Upper lobe of left lung (tissue), 6 donors: Measurements from ENCODE around the gene NCLN. TPM values are rescaled to one million over a fixed set of nuclear protein-coding genes. Genes with fewer than 3 reads are reported as not detected.

ENCODE experiments used
- ATAC-seq, 2 donors: fragments of 200-7000 bp; cut with Tn5 transposase; one replicate each; pipeline ENCODE4 v1.9.1; 2022; ENCODE audit warnings: mild to moderate bottlenecking in 2 of 2, moderate library complexity in 2 of 2; ENCODE audit not compliant: low FRiP score in 2 of 2
- DNase-seq, 2 donors: peaks; one replicate each; pipeline ENCODE4 v3.0.0-alpha.2; 2019 to 2020
- H3K27ac ChIP-seq, 4 donors: fragments of 200-600 bp; sonication (generic); one replicate each; pipeline ENCODE4 v1.5.1; 2016 to 2019
- H3K27me3 ChIP-seq, 4 donors: fragments of 200-600 bp; sonication (generic); one replicate each; pipeline ENCODE4 v1.5.1; 2017 to 2019
- H3K36me3 ChIP-seq, 4 donors: fragments of 200-600 bp; sonication (generic); one replicate each; pipeline ENCODE4 v1.5.1; 2016 to 2019
- H3K4me1 ChIP-seq, 4 donors: fragments of 200-600 bp; sonication (generic); one replicate each; pipeline ENCODE4 v1.5.1; 2018 to 2019
- H3K4me3 ChIP-seq, 4 donors: fragments of 200-600 bp; sonication (generic); one replicate each; pipeline ENCODE4 v1.5.1; 2017 to 2019; ENCODE audit warnings: mild to moderate bottlenecking in 2 of 4, moderate library complexity in 1 of 4
- H3K9me3 ChIP-seq, 4 donors: fragments of 200-600 bp; sonication (generic); one replicate each; pipeline ENCODE4 v1.5.1; 2018 to 2019
- CTCF ChIP-seq, 6 experiments: fragments of 450-650 bp in 4 of 6; fragments of 200-600 bp in 2 of 6; sonication (generic) in 2 of 6; IDR thresholded peaks; one replicate each; pipeline ENCODE4 v1.5.1; 2016 to 2019; ENCODE audit warnings: antibody characterized with exemption in 6 of 6
- EP300 ChIP-seq, 4 donors: sonication (generic); formaldehyde crosslinking; IDR thresholded peaks; one replicate each; pipeline ENCODE4 v1.5.1; 2017; ENCODE audit warnings: antibody characterized with exemption in 4 of 4, control low read depth in 2 of 4
- POLR2A ChIP-seq, 4 donors: fragments of 450-650 bp; IDR thresholded peaks; one replicate each; pipeline ENCODE4 v1.5.1; 2016 to 2017; ENCODE audit warnings: antibody characterized with exemption in 4 of 4, mild to moderate bottlenecking in 2 of 4
- POLR2AphosphoS5 ChIP-seq, 2 donors: sonication (generic); formaldehyde crosslinking; IDR thresholded peaks; one replicate each; pipeline ENCODE4 v1.5.1; 2017; ENCODE audit warnings: antibody characterized with exemption in 2 of 2
- WGBS, 2 donors: methylation state at CpG; one replicate each; pipeline ENCODE4 v1.1.5; 2017 to 2018; 5-methylcytosine and 5-hydroxymethylcytosine counted together
- total RNA-seq, 6 donors: library from RNA; depleted of rRNA in 4 of 6; stranded (reverse); fragments of >200 nt in 4 of 6; gene quantifications; one replicate each; pipeline versions ENCODE4 v1.1.0 to v1.2.1, GENCODE V29; 2016 to 2021
- donor health status: DM: no; HTN: no; CAD: no; lungs with moderate emphysema.
- donor health status: DM: no; HTN: yes; CAD: no; lungs with severe emphysema.

NCLN gene
- total RNA-seq, 6 donors from 2014 or later = 35.6 to 87.0 (median 72.5) TPM

GRCh38 chr19:3204646-3205275, 19.0 kb downstream of the NCLN start:
- Histone ChIP-seq H3K4me3 (no peak overlapping the region), H3K9me3 (no peaks in the 10 kb centered on the region), H3K36me3 (peaks cover 3 to 80% (median 64%) of the 10 kb centered on the region in 4 donors), H3K27ac (no peak overlapping the region), H3K4me1 (no peaks in the 10 kb centered on the region), H3K27me3 (no peaks in the 10 kb centered on the region)
- DNase-seq = peak in 1 of 2 donors; percentile 74
- TF ChIP-seq EP300 (IDR thresholded peaks at IDR 0.05) = no peak
- no peak for TF ChIP-seq CTCF (IDR thresholded peaks at IDR 0.05)
- TF ChIP-seq POLR2A (IDR thresholded peaks at IDR 0.05) = no peak
- TF ChIP-seq POLR2AphosphoS5 (IDR thresholded peaks at IDR 0.05) = no peak
- WGBS, 2 donors = 95 to 97% methylated on average over 22 to 35 of the region's 35 CpGs
- ATAC-seq = no peak

DNA sequence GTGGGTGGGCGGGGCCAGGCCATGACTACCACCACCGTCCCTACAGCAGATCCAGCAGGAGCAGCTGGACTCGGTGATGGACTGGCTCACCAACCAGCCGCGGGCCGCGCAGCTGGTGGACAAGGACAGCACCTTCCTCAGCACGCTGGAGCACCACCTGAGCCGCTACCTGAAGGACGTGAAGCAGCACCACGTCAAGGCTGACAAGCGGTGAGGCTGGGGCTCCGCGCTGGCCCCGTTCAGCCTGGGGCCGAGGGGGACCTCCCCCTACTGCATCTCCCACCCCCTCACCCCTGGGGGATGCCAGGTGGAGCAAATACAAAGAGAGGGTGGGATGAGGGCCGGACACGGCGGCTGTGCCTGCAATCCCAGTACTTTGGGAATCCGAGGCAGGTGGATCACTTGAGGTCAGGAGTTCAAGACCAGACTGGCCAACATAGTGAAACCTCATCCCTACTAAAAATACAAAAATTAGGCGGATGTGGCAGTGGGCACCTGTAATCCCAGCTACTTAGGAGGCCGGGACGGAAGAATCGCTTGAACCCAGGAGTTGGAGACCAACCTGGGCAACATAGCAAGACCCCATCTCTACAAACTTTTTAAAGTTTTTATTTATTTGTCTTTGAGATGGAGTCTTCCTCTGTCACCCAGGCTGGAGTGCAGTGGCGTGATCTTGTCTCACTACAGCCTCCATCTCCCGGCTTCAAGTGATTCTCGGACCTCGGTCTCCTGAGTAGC, 20.7 kb downstream of the NCLN start:
- Histone ChIP-seq H3K4me1 (no peaks in the 10 kb centered on the region), H3K36me3 (peaks cover 3 to 75% (median 59%) of the 10 kb centered on the region in 4 donors), H3K27ac (no peak overlapping the region), H3K4me3 (no peak overlapping the region), H3K27me3 (no peaks in the 10 kb centered on the region), H3K9me3 (no peaks in the 10 kb centered on the region)
- DNase-seq (peak in 1 of 2 donors; percentile 80), ATAC-seq (no peak)
- WGBS, 2 donors = 91 to 94% methylated on average over 14 to 16 of the region's 28 CpGs
- no peak for TF ChIP-seq EP300 (IDR thresholded peaks at IDR 0.05)
- no peak for TF ChIP-seq POLR2A (IDR thresholded peaks at IDR 0.05)
- no peak for TF ChIP-seq POLR2AphosphoS5 (IDR thresholded peaks at IDR 0.05)
- TF ChIP-seq CTCF (IDR thresholded peaks at IDR 0.05) = no peak

GRCh38 chr19:3207461-3208242, 21.9 kb downstream of the NCLN start:
- WGBS, 2 donors = 93 to 95% methylated on average over 36 to 43 of the region's 43 CpGs

More at GRCh38 chr19:3207461-3208242, 21.9 kb downstream of the NCLN start:
- Histone ChIP-seq H3K4me3 (no peak overlapping the region), H3K27me3 (no peaks in the 10 kb centered on the region), H3K9me3 (no peaks in the 10 kb centered on the region), H3K27ac (no peak overlapping the region), H3K4me1 (no peaks in the 10 kb centered on the region), H3K36me3 (peaks cover 3 to 62% (median 52%) of the 10 kb centered on the region in 4 donors)
- no peak for TF ChIP-seq EP300 (IDR thresholded peaks at IDR 0.05)
- TF ChIP-seq POLR2AphosphoS5 (IDR thresholded peaks at IDR 0.05) = no peak
- TF ChIP-seq CTCF (IDR thresholded peaks at IDR 0.05) = no peak
- TF ChIP-seq POLR2A (IDR thresholded peaks at IDR 0.05) = no peak
- no peak for ATAC-seq
- peak in 1 of 2 donors; percentile 84 for DNase-seq
